ENCODE results near the gene RIMS4.
A peak's percentile ranks its signal among the peaks of the same experiment; 100 is the strongest.
"Not testable (repeated sequence)": the region's sequence is repeated elsewhere in the genome, so short reads cannot be mapped to it uniquely, and the experiment has no call there.

Gene RIMS4

GRCh38 chr20:44795836-44796235, 14.5 kb downstream of the RIMS4 start:
- no peak for DNase-seq (ENCODE audit: low spot score)

GRCh38 chr20:44792796-44793195, 17.6 kb downstream of the RIMS4 start:
- no peak for DNase-seq (ENCODE audit: low spot score)

- DNase-seq (ENCODE audit: low spot score) = no peak
These were observed 19.5 kb downstream of the RIMS4 start for GRCh38 chr20:44790638-44791393.

- no peak for DNase-seq (ENCODE audit: low spot score)
These were observed 21.5 kb downstream of the RIMS4 start for GRCh38 chr20:44788706-44789456.

- no peak for DNase-seq (ENCODE audit: low spot score)
These were observed 23.0 kb downstream of the RIMS4 start for GRCh38 chr20:44787299-44787698.

- no peak for DNase-seq (ENCODE audit: low spot score)
These were observed 24.6 kb downstream of the RIMS4 start for GRCh38 chr20:44785768-44786167.

- DNase-seq (ENCODE audit: low spot score) = no peak
These were observed 25.7 kb downstream of the RIMS4 start for GRCh38 chr20:44784688-44785087.

- no peak for DNase-seq (ENCODE audit: low spot score)
These were observed 28.6 kb downstream of the RIMS4 start for GRCh38 chr20:44781791-44782190.

- DNase-seq (ENCODE audit: low spot score) = no peak
These were observed 29.2 kb downstream of the RIMS4 start for GRCh38 chr20:44781118-44781517.

GRCh38 chr20:44780226-44780625, 30.1 kb downstream of the RIMS4 start:
- peak; percentile 4 for DNase-seq (ENCODE audit: low spot score)

GRCh38 chr20:44776980-44777379, 33.4 kb downstream of the RIMS4 start:
- no peak for DNase-seq (ENCODE audit: low spot score)

GRCh38 chr20:44773070-44773829, 37.1 kb downstream of the RIMS4 start:
- no peak for DNase-seq (ENCODE audit: low spot score)

- DNase-seq (ENCODE audit: low spot score) = no peak
These were observed 37.7 kb downstream of the RIMS4 start for GRCh38 chr20:44772636-44773035.

- DNase-seq (ENCODE audit: low spot score) = no peak
These were observed 39.2 kb downstream of the RIMS4 start for GRCh38 chr20:44771172-44771535.

- no peak for DNase-seq (ENCODE audit: low spot score)
These were observed 39.7 kb downstream of the RIMS4 start for GRCh38 chr20:44770484-44771171.

- no peak for DNase-seq (ENCODE audit: low spot score)
These were observed 40.9 kb downstream of the RIMS4 start for GRCh38 chr20:44769481-44769863.

GRCh38 chr20:44768854-44769480, 41.4 kb downstream of the RIMS4 start:
- no peak for DNase-seq (ENCODE audit: low spot score)

GRCh38 chr20:44768256-44768655, 42.1 kb downstream of the RIMS4 start:
- DNase-seq (ENCODE audit: low spot score) = peak; percentile 5

- DNase-seq (ENCODE audit: low spot score) = no peak
These were observed 44.5 kb downstream of the RIMS4 start for GRCh38 chr20:44765701-44766347.

- no peak for DNase-seq (ENCODE audit: low spot score)
These were observed 45.3 kb downstream of the RIMS4 start for GRCh38 chr20:44765091-44765490.

- DNase-seq (ENCODE audit: low spot score) = not testable (repeated sequence)
These were observed 46.5 kb downstream of the RIMS4 start for GRCh38 chr20:44763798-44764197.

All from globus pallidus (tissue), 1 donor.